HPDE6-E6E7 (cell line): ENCODE data around the gene CLEC19A.

Experiments
- DNase-seq: peaks from one replicate; pipeline ENCODE4 v3.0.0; 2011; ENCODE audit warnings: missing footprints; ENCODE audit errors: extremely low spot score

Gene CLEC19A

DNA sequence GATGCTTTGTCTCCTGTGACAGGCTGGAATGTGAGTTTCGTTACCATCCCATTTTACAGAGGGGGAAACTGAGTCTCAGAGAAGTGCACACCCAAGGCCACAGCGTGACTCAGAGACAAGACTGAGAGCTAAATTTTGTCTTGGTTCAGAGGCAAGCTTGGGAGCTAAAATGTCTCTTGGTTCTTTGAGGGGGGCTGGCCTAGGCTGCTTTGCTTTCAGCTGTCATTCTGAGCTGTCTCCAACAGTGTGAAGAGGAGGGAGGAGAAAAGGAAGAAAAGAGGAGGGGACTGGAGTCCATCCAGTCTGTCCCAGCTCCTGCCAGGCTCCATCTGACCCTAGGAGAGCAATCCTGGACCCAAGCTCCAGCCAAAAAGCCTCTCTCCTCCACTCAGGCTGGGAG, at the start of gene CLEC19A:
TSS of gene CLEC19A (plus strand) at position 301 of the 400 bp plus-strand sequence. CDS start 121 bp downstream, outside the sequence.
- no peak for DNase-seq

DNA sequence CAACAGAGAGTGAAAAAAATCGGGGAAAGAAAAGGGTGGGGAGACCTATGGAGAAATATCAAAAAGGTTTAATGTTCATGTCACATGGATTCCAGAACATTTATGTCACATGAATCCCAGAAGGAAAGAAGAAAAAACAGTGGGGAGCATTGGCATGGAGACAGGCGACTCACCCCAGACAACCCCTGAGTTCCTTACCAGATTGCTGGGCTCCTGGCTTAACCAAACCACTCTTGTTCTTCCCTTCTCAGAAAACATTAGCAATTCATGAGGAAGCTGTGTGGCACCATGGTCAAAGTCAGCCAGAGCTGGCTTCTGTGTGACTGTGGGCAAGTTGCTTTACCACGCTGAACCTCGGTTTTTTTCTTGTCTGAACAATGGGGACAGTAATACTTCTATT, 49.6 kb upstream of the CLEC19A start:
- DNase-seq = no peak

DNA sequence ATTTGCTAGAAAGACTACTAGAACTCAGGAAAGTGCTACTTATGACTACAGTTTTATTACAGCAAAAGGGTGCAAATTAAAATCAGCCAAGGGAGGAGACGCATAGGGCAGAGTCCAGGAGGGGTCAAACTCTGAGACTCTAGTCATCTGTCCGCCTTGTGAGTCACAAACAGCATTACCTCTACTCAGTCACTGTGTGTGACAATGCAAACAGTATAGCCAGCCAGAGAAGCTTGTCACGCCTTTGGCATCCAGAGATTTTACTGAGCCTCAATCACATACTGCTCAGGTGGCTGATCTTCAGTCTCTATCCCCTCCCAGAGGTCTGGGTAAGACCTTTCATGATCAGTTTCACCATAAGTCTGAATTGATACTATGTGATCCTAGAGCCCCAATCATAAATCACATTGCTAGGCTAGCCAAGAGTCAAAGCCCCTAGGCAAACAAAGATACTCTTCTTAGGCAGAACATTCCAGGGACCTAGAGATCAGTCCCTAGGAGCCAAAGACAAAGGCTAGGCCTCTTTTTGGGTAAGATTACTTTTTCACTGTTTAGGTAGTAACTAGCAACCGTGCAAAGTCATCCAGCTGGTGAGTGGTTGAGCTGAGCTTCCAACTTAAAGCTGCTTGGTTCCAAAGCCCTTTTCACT, 48.8 kb upstream of the CLEC19A start:
- no peak for DNase-seq

DNA sequence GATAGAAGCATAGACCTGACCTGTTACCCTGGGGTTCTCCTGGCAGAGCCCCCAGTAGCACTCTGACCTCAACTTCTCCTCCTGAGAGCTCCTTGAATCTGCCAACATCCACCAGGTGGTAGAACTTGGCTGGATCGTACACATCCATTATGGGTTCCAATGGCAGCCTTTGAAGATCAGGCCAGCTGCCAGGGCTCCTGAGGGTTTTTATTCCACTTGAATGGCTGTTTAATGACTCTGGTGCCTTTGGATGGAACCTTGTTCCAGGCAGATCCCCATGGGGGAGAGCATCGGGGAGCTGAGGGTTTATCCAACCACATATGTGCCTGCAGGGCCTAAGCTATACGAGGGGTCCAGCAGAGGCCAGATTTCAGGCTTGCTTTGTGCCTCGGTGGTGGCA, 47.1 kb upstream of the CLEC19A start:
- no peak for DNase-seq

DNA sequence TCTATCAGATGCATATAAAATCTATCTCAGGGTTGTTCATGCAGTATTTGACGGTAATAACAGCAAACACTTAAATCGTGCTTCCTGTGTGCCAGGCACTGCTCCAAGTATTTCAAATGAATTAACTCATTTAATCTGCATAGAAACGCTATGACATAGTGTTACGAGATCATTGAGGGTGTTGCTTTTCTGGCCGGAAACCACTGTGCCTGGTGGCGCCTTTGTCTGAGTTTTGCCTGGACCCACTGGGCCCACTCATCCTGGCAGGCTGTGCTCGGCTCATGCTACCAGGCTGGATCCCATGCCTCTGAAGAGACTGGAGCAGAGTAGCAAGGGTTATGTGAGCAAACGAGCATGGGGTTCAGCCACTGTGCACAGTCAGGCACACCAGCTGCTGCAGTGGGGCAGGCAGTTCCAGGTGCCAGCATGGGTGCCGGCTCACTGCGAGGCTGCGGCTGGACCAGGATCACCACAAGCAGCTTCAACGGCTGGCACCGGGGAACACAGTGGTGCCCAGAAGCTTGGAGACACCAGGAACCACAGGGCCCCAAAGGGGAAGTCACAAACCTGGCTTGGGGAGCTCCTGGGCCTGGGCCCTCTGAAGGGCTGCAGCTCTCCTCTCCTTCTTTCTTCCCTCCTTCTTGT, 45.9 kb upstream of the CLEC19A start:
- DNase-seq = no peak

DNA sequence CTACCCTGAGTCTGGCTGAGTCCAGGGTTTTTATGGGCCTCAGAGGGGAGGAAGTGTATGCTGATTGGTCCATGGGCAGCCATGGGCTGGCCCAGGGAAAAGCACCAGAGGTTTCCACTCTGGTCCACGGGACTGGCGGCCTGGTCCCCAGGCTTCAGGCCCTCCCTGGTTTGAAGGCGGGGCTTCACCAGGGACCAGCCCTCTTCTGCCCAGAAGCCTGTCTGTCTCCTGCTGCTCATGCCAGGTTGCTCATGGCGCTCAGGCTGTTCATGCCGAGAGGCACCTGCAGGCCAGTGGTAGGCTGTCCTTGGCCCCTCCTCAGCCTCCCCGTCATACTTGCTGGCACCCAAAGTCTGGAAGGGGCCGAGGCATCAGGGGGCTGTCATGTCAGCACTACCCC, 45.0 kb upstream of the CLEC19A start:
- DNase-seq = no peak

DNA sequence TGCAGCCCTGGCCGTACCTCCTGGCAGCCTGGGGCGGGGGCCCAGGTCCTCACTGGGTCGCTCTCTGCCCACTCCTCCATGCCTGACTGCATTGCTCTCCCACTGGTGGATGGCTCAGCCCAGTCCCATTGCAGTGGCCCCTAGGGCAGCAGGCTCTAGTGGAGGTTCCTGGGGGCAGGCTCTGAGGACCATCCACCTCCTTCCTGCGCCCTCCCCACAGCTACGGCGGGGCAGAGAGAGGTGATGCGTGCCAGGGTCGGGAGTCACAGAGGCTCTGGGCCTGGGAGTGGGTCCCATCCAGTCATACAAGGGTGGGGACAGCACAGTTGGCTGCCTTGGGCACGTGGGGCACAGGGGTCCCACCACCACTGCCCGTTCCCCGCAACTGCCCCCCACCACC, 44.0 kb upstream of the CLEC19A start:
- DNase-seq = no peak

DNA sequence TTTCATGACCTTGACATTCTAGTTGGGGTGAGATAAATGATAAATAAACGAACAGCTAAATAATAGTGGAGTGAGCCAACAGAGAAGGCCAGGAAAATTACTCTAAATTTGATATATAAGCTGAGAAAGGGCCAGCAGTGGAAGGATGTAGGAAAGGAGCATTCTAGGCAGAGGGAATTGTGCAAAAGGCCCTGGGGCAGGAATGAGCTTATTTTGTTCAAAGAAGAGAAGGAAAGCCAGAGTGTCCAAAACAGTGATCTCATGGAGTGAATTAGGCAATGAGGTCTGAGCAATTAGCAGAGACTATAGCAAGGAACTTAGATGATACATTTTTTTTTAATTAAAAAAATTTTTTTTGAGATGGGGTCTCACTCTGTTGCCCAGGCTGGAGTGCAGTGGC, 43.3 kb upstream of the CLEC19A start:
- DNase-seq = no peak

DNA sequence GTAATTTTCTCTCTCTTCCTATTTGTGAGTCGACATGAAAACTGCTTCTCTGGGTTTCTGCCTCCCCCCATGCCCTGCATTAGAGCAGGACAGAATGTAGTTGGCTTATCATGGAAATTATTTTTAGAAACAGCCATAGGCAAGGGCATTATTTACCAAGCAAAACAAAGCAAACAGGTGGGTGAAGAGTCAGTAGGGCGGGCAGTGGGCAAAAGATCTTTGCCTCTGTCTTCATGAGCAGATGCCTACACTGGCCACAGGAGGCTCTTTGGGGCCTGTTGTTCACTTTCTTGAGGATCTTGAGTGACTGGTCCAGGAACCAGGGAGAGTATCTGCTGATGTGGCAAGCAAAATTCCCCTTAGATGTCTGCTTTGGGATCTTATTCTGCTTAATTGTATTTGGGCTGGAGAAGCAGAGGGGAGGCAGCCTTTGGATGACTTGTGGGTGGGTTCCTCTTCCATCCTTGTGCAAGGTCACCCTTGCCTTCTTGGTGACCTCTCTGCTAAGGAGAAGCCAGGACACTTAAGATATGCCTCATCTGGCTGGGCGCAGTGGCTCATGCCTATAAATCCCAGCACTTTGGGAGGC, 42.5 kb upstream of the CLEC19A start:
- DNase-seq = no peak

DNA sequence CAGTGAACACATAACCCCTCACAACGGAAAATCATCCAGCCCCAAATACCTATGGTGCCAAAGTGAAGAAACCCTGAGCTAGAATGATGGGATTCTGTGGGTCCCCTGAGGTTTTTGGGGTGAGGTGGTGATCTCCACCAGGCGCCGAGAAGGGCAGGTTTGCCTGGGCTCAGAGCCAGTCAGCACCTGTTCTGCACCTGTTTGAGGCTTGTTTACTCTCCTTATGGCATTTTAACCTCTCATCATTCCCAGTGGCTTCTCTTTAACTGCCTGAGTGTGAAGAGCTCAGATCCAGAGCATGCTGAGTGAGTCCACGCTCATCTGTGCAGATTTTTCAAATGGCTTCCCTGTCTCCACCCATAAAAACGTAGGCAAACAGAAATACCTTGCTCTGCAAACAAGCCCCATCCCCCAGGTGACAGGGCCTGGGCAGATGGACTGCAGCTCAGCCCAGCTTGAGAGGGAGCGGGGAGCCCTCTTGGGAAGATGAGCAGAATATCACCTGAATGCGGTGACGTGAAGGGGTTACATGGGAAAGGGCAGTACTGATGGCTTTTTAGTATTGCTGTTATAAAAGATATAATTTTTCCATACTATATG, 40.1 kb upstream of the CLEC19A start:
- no peak for DNase-seq

DNA sequence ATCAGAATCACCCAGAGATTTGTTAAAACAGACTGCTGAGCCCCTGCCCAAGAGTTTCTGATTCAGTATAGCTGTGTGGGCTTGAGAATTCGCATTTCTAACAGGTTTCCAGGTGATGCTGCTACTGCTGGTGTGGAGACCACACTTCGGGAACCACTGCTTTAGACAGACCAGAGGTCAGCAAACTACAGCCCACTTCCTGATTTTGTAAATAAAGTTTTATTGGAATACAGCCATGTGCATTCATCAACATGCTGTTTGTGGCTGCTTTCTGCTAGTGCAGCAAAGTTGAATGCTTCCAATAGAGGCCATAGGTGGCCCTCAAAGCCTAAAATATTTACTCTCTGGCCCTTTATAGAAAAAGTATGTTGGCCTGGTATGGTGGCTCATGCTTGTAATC, 32.6 kb upstream of the CLEC19A start:
- DNase-seq = no peak

DNA sequence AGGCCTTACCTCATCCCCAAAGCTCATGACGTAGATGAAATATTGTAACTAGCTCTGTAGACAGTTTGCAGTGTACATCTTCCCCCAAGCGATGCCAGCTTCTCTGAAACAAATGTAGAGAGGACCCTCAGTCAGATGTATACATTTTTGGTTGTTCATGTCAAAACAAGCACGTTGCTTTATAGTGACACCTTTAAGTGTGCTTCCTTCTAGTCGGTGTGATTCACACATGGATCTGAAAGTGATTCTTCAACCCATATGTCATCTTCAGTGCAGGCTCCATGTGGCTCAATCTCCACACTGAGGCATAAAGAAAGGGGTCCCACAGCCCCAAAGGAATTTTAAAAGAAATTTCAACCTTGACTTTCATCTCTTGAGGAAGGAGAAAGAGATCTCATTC, 30.9 kb upstream of the CLEC19A start:
- DNase-seq = no peak

DNA sequence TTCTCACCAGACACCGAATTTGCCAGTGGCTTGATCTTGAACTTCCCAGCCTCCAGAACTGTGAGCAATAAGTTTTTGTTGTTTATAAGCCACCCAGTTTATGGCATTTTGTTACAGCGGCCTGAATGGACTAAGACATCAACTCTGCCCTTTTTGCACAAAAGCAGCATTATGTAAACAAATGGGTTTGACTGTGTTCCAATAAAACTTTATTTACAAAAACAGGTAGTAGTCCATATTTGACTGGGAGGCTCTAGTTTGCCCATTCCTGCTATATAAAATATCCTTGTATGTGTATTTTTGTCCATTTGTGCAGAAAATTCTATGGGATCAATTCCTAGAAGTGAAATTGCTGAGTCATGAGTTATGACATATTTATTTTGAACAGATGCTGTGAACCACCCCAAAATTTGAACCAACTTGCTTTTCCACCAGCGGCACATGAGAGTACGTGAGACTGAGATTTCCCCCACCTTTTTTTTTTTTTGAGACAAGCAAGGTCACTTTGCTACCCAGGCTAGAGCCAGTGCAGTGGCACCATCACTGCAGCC, 21.3 kb upstream of the CLEC19A start:
- DNase-seq = no peak

DNA sequence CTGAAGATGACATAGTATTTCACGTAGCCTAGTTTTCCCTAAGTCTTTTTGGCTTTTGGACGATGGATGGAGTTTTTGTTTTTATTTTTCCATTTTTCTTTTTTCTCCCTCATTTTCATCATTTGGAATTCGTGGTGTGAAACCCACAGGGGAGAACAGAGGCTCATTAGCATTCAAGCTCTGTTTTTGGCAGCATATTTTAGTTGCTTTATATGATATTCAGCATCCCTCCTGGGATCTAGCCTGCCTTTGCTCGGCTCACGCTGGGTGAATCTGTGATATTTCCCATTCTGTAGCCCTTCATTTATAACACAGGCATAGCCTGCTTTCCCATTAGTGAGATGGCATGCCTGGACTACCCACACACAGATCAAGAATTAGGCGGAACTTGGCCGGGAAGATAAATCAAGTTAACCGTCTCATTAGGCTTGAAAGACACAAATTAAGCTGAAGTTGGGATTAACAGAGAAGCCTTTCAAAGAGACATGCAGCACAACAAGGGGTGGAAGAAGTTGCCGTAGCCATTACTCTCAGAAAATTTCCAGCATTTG, 20.1 kb upstream of the CLEC19A start:
- no peak for DNase-seq

DNA sequence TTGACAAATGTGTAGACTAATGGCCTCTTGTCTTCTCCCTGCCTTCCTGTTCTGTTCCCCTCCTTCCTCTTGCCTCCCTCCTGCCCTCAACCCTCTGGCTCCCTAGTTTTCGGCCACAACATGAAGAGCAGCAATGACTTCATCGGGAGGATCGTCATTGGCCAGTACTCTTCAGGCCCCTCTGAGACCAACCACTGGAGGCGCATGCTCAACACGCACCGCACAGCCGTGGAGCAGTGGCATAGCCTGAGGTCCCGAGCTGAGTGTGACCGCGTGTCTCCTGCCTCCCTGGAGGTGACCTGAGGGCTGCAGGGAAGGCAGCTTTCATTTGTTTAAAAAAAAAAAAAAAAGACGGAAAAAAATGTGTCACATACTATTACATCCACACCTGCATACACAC, 18.8 kb upstream of the CLEC19A start:
- no peak for DNase-seq

DNA sequence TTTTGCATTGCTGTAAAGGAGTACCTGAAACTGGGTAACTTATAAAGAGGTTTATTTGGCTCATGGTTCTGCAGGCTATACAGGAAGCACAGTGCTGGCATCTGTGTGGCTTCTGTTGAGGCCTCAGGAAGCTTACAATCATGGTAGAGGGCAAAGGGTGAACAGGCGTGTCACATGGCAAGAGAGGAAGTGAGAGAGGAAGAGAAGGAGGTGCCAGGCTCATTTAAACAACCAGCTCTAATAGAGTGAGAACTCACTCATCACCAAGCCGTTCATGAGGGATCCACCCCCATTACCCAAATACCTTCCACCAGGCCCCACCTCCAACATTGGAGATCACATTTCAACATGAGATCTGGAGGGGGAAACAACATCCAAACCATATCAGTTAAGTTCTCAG, 16.4 kb upstream of the CLEC19A start:
- no peak for DNase-seq

DNA sequence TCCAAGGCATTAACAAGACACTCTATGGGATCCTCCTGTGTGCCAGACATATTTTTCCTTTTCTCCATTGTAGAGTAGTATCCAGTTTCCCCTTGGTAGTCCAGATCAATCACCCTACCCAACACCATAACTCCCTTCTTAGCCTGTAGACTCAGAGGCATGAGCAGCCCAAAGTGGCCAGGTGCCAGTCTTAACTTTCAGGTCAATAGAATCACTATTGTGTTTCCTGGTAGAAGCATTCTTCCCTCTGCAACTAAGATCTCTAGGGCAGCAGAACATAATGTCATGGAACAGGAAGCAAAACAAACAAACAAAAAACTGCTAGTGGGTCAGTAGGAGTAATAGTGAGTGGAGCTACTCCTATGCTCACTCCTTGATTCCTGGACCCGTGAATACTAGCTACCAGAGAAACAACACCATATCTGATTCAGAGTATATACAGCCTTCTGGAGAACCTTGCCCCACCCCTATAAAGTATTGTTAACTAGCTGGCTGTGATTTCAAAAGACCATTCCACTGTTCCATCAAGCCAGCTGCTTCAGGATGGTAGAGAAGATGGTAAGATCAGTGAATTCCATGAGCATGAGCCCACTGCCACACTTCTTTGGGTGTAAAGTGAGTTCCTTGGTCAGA, 11.2 kb upstream of the CLEC19A start:
- no peak for DNase-seq

DNA sequence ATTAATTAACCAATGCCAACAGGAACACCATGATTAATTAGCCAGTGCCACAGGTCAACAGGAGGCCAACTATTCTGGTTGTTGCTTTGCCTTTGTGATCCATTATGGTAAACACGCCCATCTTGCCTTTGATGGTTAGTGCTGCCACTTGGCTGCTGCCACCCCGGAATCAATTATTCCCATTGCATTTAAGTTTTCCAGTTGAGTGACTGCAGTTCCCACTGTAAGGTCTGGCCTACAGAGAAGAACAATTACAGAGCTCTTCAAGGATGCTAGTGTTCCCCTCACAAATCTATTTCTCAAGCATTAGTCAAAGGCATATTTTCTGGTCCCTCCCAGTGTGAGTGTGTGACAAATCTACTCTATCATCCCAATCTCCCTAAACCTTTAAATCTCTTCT, 7.1 kb upstream of the CLEC19A start:
- no peak for DNase-seq

DNA sequence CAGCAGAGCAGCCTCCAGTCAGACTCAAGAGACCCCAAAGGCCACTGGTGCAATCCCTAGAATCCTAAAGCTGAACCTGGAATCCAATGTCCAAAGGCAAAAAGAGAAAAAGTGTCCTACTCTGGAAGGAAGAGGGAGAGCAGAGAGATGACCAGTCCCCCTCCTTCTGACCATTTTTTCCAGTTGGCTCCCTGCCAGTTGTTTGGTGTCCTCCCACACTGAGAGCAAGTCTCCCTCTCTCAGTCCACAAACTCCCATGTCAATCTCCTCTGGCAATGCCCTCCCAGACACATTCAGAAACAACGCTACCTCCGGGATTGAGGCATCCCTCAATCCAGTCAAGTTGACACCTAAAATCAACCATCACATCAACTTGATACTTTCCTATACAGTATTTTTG, 4.3 kb upstream of the CLEC19A start:
- no peak for DNase-seq

DNA sequence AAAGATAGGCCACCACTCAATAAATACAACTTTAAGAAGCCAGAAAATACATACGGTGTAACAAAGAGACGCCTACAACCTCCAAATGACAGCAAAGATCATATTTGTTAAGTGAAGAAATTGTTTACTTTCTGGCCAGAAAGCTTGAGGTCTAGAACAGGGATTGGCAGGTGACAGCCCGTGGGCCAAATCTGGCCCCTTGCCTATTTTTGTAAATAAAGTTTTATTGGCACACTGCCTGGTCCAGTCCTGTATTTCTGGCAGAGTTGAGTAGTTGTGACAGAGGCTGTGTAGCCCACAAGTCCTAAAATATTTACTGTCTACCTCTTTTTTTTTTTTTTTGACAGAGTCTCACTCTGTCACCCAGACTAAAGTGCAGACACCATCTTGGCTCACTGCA, 3.4 kb upstream of the CLEC19A start:
- no peak for DNase-seq

DNA sequence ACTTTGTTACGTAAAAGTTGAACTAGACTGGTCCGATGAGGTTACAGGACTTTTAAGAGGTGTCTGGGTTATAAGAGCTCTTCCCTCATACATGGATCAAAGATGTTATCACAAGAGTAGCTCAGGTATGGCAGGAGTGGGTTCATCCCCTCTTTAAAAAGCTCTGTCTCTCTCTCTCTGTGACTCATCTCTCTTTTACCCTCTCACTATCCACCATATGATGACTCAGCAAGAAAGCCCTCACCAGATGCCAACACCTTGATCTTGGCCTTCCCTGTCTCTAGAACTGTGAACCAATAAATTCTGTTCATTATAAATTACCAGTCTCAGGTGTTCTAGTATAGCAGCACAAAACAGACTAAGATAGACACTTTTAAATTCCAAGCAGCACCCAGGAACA, 1.9 kb upstream of the CLEC19A start:
- no peak for DNase-seq

DNA sequence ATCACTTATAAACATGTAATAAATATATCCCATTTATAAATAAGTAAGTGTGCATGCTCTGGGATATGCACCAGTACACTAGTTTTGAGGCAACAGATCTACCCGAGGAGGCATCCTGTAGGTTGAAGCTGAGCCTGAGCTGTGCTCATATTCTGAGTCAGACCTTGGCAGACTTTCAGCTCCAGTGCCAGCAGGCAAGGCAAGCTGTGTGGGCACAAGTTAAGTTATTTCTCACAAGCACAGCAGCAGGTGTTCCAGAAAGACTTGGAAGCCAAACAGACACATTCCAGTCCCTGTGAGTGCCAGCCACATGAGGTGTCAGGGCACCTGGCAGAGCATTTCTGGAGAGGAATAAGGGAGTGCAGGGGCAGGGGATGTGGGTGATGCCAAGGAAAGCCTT, 1.3 kb upstream of the CLEC19A start:
- DNase-seq = peak; percentile 38
